Fibroblast of the aortic adventitia (primary cell): ENCODE data around the gene NBAS. TPM values are rescaled to one million over a fixed set of nuclear protein-coding genes. Genes with fewer than 3 reads are reported as not detected.

Experiments
- DNase-seq: peaks from one replicate; pipeline ENCODE4 v3.0.0-alpha.2; 2010; ENCODE audit warnings: low read depth
- H3K4me3 ChIP-seq: 2 replicates; pipeline ENCODE4 v1.5.1; 2011; ENCODE audit warnings: low read depth, mild to moderate bottlenecking, control low read depth, low read length, moderate library complexity
- CTCF ChIP-seq: IDR thresholded peaks from 2 replicates; pipeline ENCODE4 v1.5.1; 2011; ENCODE audit warnings: mild to moderate bottlenecking, low read length, control low read depth, inconsistent platforms; ENCODE audit not compliant: insufficient read depth
- total RNA-seq: library from RNA; depleted of rRNA; stranded (reverse); fragments of >200 nt; gene quantifications from 2 replicates; pipeline ENCODE4 v1.2.3, GENCODE V29; 2012; ENCODE audit warnings: low replicate concordance

NBAS gene
- total RNA-seq, 1 donor, result 76.0 TPM

- DNase-seq, result no peak
- TF ChIP-seq CTCF, result no peak
- no peak overlapping the region for H3K4me3 ChIP-seq
These were observed 160.8 kb downstream of the NBAS start for GRCh38 chr2:15400240-15400826.

- no peak for DNase-seq
- no peak for TF ChIP-seq CTCF
- H3K4me3 ChIP-seq, result no peak overlapping the region
These were observed 161.9 kb downstream of the NBAS start for GRCh38 chr2:15399241-15399640.

- TF ChIP-seq CTCF, result no peak
- no peak for DNase-seq
- H3K4me3 ChIP-seq, result no peak overlapping the region
These were observed 169.4 kb downstream of the NBAS start for GRCh38 chr2:15391751-15392150.

GRCh38 chr2:15389895-15390294 lies 171.2 kb downstream of the NBAS start:
- H3K4me3 ChIP-seq, result no peak overlapping the region
- TF ChIP-seq CTCF, result no peak
- DNase-seq, result no peak

- DNase-seq, result no peak
- TF ChIP-seq CTCF, result no peak
- no peak overlapping the region for H3K4me3 ChIP-seq
These were observed 171.8 kb downstream of the NBAS start for GRCh38 chr2:15389326-15389700.

- TF ChIP-seq CTCF, result no peak
- DNase-seq, result no peak
- H3K4me3 ChIP-seq, result no peak overlapping the region
These were observed 172.5 kb downstream of the NBAS start for GRCh38 chr2:15388406-15389325.
